ENCODE data around the gene FARP1.
A peak's percentile ranks its signal among the peaks of the same experiment; 100 is the strongest.

Gene FARP1

DNA sequence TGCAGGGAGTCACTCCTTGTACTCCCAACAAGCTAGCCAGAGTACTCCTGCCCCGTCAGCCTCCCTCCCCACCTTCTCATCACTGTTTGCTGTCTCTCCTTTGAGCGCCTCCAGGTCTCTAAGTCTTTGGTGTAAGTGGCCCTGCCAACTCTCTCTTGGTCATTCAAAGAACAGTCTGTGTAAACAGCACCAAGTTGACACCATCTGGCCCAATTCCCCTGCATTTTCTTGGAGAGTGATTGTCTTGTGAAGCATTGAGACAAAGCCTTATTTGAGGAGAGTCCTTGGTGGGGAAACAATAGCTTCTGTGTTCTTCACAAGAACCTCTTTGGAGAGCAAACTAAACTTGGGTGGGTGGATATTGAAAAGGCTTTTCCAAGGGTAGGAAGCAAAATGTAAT, 148.8 kb downstream of the FARP1 start:
- no peak for DNase-seq

DNA sequence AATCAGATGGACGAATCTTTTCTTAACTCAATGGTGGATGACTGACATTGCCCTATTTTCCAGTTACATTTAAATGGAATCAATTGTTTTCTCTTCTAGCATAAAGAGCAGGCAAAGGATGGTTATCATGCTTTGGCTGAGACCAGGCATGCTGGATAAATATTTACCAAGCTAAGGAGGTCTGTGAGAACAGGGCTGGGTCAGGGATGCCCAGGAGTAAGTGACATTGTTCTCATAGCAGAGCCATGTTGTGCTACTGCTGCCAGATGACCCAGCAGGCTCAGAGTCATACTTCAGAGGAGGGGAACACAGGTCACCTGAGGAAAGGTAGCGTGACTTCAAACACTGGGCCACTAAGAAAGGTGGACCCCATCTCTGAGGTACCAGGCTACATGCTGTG, 150.2 kb downstream of the FARP1 start:
- no peak for DNase-seq

DNA sequence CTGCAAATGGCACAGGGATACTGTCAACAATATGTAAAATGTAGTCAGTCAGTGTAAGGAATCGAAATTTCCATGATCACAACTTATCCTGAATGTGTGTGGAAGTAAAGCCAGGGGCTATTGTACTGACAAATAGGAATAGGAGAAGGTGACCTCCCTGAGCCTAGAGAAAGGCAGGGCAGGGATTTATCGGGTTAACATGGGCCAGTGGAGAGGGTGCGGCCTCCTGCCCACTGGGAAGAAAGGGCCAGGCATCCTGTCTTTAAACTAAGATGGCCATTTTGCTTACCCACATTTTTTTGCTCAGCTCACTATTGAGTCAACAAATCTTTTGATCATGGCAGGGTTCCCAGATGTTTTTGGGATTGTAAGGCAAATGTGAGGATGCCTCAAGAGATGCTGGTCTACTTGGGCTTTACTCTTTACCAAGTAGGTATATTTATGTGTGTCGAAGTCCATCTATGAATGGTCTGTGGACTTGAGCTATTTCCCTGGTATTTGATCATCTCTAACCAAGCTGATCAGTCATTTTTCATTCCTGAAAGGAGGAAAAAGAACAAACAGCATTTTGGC, 150.8 kb downstream of the FARP1 start:
- peak; percentile 50 for DNase-seq

DNA sequence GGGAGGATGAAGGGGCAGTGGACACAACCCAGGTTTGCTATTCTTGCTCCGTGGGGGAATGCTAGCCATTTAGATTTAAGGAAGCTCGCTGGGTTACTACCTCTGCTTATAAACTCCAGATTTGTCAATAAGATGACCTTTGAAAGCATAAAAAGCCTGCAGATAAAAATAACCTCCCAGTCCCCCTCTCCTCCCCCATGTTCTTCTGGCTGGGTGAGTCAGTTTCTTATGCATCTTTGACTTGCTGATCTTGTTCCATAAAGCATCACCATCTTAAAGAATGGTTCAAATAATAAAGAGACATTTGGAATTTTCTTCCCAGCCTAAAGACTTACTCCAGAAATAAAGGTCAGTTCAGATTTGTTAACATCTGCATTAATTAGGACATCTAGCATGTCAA, 152.5 kb downstream of the FARP1 start:
- DNase-seq: peak; percentile 48

DNA sequence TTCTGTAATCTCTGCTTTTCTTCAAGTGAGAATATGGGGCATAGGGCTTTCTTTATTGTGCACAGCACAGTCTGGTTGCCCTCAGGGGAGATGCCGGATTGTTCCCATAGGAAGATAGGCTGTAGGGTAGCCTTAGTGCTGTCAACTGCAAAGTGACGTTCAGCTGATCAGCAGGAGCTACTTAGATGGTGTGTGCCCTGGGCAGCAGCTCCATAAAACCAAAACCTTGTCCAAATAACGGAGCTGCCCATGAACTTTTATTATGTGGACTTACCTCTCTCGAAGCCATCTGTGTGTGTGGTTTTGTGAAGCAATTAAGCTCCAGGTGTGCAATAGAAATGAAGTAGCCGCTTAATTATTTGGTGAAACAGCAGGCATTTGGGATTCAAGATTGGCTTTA, 154.2 kb downstream of the FARP1 start:
- no peak for DNase-seq

DNA sequence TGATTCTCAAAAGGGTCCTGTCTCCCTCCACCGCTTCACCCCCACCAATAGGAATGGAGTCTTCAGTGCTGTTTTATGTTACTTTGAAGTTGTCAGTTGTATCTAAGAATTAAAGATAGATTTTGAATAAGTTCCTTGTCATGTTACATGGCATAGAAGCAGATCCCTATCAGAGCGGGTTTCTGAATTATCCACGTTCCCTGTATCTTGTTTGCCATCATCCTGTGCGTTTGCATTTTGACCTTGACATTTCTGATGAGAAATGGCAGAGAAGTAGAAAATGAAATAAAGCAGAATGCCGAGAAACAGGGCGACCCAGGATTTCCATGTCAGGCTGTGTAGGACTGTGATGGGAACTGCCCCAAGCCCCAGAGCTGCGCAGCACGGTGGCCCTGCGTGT, 154.9 kb downstream of the FARP1 start:
- DNase-seq: no peak

DNA sequence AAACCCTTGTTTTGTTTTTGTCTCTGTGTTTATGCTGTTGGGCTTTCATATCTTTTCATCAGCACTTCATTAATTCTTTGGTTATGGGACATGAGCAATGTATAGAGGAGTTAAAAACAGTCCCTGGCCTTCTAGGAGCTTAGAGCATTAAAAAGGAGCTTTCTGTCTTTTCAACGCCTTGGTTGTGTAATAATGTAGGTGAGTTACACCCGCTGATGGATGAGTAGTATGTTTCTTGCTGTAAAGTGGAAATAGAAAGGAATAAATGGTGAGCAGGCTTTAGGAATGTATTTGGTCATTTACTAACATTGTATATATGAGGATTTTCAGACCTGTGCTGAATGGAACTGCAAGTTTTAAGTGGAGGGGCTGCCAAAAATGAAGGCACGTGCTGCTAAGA, 155.7 kb downstream of the FARP1 start:
- no peak for DNase-seq

DNA sequence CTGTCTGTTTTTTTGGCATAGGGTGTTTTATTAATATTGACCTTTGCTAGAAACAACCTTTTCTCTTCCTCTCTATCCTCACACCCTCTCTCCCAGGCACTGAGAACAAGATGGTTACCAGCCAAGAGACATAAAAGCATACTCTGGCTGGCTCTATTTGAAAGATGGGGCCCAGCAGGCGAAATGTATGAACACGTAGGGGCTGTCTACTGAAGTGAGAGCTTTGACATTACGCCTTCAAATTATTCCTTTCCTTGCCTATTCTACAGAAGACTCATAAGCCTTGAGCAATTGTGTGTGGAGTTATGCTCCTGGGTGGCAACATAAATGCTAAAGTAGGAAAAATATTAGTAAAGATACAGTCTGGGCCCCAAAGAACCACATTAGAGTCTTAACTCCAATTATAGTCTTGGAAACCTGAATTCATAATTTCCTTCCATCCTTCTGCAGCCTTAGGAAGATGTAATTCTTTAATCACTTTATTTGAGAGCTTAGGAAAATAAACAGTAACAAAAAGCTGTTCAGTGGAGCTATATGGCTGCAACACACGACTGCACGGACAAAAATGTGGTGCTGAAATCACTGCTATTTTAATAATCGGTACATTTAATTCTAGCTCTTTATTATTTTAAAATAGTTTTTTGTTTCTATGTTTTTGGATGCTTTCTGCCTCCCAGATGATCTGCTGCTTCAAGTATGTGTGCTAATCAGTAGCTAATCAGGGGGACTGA, 156.5 kb downstream of the FARP1 start:
- no peak for DNase-seq

DNA sequence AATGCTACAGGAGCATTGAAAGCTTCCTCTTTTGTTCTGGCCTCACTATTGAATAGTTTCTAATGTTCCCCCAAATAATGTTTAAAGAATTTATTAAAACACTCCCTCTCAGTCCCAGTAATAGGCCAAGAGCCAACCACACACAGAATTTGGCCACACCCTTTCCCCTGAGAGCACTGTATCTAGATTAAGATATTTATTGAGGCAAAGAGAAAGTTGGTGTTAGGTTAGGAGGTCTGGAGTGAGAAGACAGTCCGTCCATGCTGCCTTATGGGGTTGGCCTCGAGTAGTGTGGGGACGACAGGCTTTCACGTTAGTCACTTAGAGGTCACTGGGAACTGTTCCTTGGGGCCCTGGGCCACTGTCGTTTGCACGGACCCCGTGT, 157.1 kb downstream of the FARP1 start:
- DNase-seq: peak; percentile 50

DNA sequence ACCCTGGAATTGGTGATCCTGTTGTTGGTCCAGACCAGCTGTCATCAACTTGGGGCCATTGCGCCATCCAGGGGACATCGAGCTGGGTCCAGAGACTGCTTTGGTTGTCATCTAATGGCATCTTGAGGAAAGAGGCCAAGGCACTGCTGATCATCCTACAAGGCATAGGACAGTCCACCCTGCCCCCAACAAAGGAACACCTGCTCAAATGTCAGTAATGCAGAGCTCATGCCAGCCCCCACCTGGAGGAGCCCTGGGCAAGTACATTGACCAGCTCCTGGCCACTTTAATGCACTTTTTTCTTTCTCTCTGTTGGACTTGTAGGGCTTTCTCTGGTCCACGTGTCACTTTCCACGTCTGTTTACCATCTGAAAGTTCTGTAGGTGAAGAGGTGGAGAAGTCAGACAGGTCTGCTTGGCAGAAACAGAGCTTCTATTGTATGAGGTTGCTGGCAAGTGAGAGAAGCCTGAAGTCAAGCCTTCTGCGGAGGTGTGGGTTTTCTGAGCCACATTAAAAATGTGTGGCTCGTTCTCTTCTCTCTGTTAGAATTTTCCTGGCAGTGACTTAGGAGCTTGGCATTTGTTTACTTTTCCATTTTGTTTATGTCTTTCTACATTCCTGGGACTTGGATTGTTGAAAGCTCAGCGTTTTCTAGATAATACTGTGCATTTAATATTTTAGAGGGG, 158.2 kb downstream of the FARP1 start:
- peak; percentile 64 for DNase-seq

DNA sequence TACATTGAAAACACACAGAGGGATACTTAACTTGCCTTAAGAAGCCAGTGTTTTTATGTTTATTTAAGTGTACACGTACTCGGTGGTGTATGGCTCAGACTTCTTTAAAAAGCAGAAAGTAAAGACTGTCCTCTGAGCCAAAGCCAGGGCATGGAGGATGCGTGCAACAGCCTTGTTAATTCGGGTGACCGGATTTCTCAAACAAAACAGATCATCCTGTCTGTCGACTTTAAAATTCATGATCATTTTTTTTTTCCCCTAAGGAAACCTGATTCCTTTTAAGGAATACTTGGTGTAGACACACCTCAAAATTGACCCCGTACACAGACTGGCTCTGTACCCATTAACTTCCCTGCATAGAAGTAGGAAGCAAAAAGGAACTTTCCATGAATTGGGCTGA, 158.8 kb downstream of the FARP1 start:
- DNase-seq: no peak

DNA sequence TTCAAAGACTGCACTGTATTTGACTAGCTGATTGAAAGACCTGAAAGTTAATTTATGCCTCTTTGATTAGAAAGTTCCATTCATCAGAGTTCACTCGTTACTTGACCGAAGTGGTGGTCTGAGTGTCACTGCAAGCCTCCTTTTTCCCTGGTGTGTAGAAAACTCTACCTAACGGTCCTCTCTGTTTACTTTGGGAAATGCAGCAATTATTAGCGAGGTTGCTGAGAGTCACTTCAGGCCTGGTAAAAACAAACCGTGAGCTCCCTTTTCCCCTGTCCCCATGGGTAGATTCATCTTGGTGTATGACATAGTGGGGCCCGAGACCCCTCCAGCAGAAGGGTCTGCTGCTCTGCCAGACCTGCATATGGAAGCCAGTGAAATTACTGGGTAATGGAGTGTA, 161.0 kb downstream of the FARP1 start:
- DNase-seq: no peak

DNA sequence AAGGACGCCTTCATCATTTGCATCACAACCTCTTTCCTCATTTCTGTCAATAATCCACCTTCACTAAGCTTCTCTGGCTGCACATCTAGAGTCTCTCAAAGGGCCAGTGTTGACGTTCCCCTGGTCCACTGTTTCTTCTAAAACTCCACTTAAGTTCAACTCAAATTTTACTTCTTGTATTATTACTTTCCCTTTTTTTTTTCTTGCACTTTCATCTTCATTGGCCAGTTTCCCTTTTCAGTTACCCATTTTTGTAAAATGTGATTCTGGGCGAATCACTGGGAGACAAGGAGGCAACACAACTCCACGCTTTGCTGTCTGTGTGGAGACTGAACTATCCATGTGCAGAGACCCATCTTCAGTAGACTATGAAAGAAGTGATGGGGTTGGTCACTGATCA, 162.8 kb downstream of the FARP1 start:
- DNase-seq: no peak

DNA sequence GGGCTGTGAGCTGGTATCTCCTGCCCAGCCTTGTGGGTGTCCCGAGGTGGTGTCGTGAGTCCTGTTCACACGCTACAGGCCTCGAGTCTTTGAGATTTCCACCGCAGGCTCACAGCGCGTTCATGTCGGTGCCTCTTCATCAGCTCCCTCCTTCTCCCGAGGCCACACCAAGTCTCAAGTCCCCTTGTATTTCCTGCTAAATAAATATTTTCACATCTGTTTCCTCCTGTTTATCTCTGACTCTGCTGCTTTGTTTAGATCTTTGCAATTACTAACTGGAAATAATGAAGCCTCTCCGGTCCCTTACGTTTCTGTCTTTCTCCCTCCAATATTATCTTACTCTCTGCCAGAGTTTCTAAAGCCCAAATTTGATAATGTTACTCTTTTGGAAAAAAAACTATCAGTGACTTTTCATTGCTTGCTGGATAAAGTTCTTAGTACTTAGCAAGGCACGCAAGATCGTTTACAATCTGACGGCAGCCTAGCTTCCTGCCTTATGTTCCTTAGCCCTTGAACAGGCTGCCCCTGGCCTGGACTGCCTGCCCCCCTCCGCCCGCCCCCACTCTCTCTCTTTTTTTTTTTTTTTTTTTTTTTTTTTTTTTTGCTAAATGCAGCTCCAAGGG, 164.7 kb downstream of the FARP1 start:
- DNase-seq: no peak

DNA sequence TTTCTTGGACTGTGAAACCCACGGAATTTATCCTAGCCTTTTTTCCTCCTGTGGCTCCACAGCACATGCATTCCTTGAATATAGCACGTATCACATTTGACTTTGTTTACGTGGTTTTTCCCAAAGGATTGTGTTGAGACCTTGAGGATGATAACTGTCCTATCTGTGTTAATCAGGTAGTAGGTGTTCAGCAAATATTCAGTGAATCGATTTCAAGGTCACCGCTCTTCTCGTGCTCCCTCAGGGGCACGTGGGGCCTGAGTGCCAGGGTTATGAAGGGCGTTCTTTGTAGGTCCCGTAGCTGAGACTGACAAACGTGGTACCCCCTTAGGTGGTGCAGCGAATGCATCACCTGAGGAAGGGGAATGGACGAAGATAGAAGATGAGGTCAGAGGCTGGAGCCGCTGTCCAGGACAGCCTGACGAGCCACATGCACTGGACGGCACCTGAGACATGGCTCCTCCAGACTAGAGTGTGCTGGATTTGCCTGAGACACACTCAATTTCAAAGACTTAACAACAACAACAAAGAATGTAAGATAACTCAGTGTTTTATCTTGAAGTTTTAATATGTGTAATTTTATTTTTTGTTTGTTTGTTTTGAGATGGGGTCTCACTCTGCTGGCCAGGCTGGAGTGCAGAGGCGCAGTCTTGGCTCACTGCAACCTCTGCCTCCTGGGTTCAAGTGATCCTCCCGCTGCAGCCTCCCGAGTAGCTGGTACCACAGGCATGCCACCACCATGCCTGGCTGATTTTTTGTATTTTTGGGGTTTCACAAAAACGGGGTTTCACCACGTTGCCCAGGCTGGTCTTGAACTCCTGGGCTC, 165.4 kb downstream of the FARP1 start:
- no peak for DNase-seq

DNA sequence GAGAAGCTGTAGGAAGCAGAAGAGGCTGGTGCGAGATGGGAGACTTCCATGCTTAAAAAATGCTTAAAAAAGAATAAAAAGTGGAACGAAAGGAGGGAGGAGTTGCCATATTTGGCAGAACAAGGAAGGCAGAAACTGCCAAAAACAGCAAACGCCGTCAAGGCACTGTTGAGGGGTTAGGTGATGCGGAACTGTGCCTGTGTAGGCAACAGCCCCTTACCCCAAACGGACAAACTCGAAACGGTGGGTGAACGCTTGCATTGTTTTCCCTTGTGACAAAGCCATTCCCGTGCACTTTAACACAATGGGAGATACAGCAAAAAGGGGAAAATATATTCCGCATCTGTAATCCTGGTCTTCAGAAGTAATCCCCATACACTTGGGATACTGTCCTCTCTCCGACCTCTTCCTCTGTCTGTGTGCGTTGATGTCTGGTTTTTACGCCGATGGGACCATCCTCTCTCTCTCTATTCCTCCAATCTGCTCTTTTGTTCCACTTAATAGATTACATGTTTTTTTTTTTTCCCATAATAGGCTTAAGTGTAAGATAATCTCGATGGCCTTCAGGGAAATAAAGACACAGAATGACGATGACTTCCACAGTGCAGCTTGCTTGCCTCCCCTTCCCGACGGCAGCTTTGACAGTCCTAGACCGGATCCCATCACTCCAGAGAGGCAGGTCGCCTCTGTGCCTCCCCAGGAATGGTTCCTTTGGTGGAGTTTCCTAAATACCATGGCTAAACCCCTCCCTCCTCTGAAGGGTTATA, 166.9 kb downstream of the FARP1 start:
- DNase-seq: no peak

DNA sequence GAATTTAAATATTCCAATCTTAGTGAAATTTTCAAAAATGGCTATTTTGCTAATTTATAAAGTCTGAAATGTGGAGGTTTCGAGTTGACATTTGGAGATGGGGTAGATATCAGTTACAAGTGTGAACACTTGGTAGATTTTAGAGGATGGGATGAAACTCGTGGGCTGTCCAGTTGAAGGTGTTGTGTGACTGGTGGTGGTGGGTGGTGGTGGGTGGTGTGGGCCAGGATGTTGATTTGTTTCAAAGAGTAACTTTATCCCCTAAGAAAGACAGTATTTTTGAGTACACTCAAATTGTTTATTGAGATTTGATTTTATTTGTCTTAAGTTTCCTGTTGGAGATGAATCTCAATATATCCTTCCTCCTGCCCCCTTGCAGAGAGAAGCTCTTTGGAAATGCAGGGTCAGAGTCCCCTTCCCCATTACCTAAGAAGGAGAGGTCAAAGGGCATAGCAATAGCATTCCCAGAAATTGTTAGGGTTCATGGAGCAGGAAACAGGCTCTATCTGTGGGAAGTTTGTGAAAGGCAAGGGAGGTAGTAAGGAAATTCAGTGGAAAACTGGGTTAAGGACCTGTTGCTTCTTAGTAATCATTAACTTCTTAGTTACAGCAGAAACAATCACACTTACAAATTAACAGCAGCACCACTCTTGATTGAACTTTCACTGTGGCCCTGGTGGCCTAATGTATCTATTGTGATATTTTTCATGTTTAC, 167.7 kb downstream of the FARP1 start:
- no peak for DNase-seq

DNA sequence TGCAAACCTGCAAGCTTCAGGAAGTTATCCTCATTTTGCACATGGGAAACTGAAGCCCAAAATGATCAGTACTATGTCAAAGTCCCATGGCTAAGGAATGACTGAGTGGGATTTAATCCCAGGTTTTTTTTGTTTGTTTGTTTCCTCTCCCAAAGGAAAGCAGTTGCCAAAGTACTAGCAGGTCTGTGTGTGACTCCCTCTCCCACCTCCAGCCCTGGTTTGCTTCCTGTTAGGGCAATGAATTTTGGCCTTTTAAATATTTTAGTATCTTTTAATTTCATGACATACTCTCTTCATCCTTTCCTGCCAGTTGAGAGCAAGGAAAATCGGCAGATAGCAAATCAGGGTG, 168.3 kb downstream of the FARP1 start:
- DNase-seq: no peak

DNA sequence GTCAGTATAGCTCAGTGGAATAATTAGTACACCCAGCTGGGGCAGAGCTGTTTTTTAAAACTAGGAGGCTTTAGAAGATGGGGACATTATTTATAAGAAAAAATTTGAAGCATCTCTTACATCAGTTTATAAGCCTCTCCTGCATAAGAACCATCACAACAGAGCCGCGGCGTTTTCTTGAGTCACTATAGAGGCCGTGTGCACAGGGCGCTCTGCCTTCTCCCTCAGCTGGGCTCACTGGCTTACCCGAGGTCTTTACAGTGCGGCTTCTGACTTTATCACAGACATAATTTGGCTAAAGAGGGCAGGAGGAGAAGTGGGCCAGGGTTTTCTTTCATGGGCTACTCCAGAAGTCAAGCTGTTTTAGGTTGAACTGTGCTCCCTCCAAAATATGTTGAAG, 169.7 kb downstream of the FARP1 start:
- DNase-seq: no peak

DNA sequence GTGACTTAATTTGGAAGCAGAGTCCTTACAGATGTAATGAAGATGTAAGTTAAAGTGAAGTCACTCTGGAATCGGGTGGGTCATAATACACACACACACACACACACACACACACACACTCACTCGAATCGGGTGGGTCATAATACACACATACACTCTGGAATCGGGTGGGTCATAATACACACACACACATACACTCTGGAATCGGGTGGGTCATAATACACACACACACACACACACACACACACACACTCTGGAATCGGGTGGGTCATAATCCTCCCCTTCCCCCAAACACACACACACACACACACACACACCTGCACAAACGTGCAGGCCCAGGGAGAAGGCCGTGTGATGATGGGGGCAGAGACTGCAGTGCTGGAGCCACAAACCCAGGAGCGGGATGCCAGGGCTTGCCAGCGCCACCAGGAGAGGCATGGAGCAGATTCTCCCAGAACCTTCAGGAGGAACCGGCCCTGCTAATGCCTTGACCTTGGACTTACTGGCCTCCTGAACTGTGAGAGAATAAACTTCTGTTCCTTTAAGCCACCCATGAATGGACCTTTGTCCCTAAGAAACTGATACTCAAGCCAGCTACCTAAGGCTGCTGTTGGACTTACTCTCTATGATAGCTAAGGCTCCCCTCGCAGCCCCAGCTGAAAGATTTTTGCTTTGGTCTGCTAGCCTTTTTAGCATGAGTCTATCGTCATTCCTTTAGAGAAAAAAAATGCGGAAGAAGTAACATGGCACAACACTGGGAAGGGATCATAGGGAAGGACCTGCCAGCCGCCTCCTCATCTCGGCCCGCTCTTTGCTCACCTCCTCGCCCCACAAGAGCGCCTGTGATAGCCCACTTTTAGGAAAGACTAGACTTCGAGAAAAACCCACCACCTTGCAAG, 170.4 kb downstream of the FARP1 start:
- no peak for DNase-seq

DNA sequence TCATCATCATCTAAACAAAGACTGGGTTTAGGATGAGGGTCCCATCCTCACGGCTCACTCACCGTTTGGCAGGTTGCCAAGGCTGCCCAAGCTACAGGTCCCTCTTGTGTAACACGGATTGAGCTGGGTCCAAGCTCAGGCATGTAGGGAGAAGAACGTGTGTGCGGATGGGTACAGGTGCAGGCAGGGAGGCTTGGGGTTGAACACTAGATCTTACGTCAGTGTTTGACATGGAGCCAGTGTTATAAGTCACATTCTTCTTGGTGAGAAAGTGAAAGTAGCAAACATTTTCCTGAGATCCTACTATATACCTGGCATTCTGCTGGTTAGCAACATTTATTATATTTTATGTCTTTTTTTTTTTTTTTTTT, 171.0 kb downstream of the FARP1 start:
- no peak for DNase-seq

Measured in fibroblast of skin of scalp (primary cell).